OCI-LY7 (cell line): Measurements from ENCODE around the gene ZNF718. TPM values are rescaled to one million over a fixed set of nuclear protein-coding genes. Genes with fewer than 3 reads are reported as not detected.

Source experiments
- BruUV-seq: library from RNA; stranded (reverse); fragments of 400-500 nt; replicated peaks from 2 replicates; lab custom pipeline; 2021; lab: Mats Ljungman, UMichigan
- CTCF ChIA-PET: fragments of 300-600 bp; sonication (Branson Sonifier 250); formaldehyde crosslinking; loops from one replicate; lab custom pipeline; 2022; ENCODE audit warnings: antibody characterized with exemption; ENCODE audit not compliant: unreplicated experiment; lab: Charles Lee
- POLR2A ChIA-PET: fragments of 300-600 bp; sonication (Branson Sonifier 250); formaldehyde crosslinking; loops from one replicate; lab custom pipeline; 2022; ENCODE audit warnings: antibody characterized with exemption; lab: Charles Lee
- DNase-seq: peaks from one replicate; pipeline ENCODE4 v3.0.0-alpha.2; 2015; ENCODE audit warnings: low spot score
- H2AFZ ChIP-seq: fragments of 200-600 bp; sonication (generic), shearing (Covaris generic); 2 replicates; pipeline ENCODE4 v1.6.1; 2014; ENCODE audit warnings: mild to moderate bottlenecking, antibody characterized with exemption, low read length, moderate library complexity
- H3K27ac ChIP-seq: fragments of 200-600 bp; sonication (generic); 2 replicates; pipeline ENCODE4 v1.5.1; 2014; ENCODE audit warnings: mixed run types, low read depth, mild to moderate bottlenecking, moderate library complexity, low read length, inconsistent platforms; ENCODE audit not compliant: poor library complexity, severe bottlenecking
- H3K36me3 ChIP-seq: fragments of 200-600 bp; sonication (generic); 2 replicates; pipeline ENCODE4 v1.6.1; 2014; ENCODE audit warnings: mild to moderate bottlenecking, antibody characterized with exemption, low read length, moderate library complexity, mixed read lengths; ENCODE audit not compliant: insufficient read depth
- H3K4me1 ChIP-seq: fragments of 200-600 bp; sonication (generic); 2 replicates; pipeline ENCODE4 v1.5.1; 2014; ENCODE audit warnings: mild to moderate bottlenecking, low read length; ENCODE audit not compliant: insufficient read depth, poor library complexity, severe bottlenecking
- H3K4me2 ChIP-seq: fragments of 200-600 bp; sonication (generic); 2 replicates; pipeline ENCODE4 v1.6.1; 2014; ENCODE audit warnings: mild to moderate bottlenecking, low read length
- H3K4me3 ChIP-seq: fragments of 200-600 bp; sonication (generic); 2 replicates; pipeline ENCODE4 v1.5.1; 2014; ENCODE audit warnings: mild to moderate bottlenecking, low read depth, low read length; ENCODE audit not compliant: poor library complexity, severe bottlenecking
- H3K79me2 ChIP-seq: fragments of 200-600 bp; sonication (generic); 2 replicates; pipeline ENCODE4 v1.6.1; 2016; ENCODE audit warnings: low read depth, mild to moderate bottlenecking, low read length, moderate library complexity, mixed read lengths; ENCODE audit not compliant: insufficient read depth
- H3K9me2 ChIP-seq: fragments of 200-600 bp; sonication (generic); 2 replicates; pipeline ENCODE4 v1.6.1; 2016; ENCODE audit warnings: mild to moderate bottlenecking, low read length, mixed read lengths; ENCODE audit not compliant: insufficient read depth
- H3K9me3 ChIP-seq: fragments of 200-600 bp; sonication (generic); 2 replicates; pipeline ENCODE4 v1.6.1; 2014; ENCODE audit warnings: mild to moderate bottlenecking, mixed run types, low read length, mixed read lengths
- H4K20me1 ChIP-seq: fragments of 200-600 bp; sonication (generic); 2 replicates; pipeline ENCODE4 v1.6.1; 2014; ENCODE audit warnings: mild to moderate bottlenecking, antibody characterized with exemption, low read length, moderate library complexity, mixed read lengths; ENCODE audit not compliant: insufficient read depth
- EZH2phosphoT487 ChIP-seq: fragments of 200-600 bp; sonication (generic); IDR thresholded peaks from 2 replicates; pipeline ENCODE4 v1.6.1; 2018; ENCODE audit warnings: low read depth, borderline replicate concordance, mild to moderate bottlenecking, mixed run types, antibody characterized with exemption, low read length, moderate library complexity, mixed read lengths
- intact Hi-C: fragments of 100-400 bp; cut with micrococcal nuclease; formaldehyde crosslinking; loops from one replicate; pipeline ENCODE4 v1.10.0; 2022; ENCODE audit not compliant: unreplicated experiment
- total RNA-seq, 2 experiments: library from RNA; depleted of rRNA in 1 of 2; stranded (reverse); fragments of >200 nt in 1 of 2; shearing (Covaris generic) in 1 of 2; gene quantifications; 2 replicates each; pipeline ENCODE4 v1.2.3, GENCODE V29; 2014 to 2022
- TF ChIP-seq, protein P1 (sequence below): fragments of 200-600 bp; sonication (generic); conservative IDR thresholded peaks from 2 replicates; pipeline ENCODE4 v1.5.1; 2014; ENCODE audit warnings: mild to moderate bottlenecking, antibody characterized with exemption, low read length, moderate library complexity, mixed read lengths

Gene ZNF718
- total RNA-seq, 2 experiments from 2014 or later: 13.2 to 18.7 TPM

DNA sequence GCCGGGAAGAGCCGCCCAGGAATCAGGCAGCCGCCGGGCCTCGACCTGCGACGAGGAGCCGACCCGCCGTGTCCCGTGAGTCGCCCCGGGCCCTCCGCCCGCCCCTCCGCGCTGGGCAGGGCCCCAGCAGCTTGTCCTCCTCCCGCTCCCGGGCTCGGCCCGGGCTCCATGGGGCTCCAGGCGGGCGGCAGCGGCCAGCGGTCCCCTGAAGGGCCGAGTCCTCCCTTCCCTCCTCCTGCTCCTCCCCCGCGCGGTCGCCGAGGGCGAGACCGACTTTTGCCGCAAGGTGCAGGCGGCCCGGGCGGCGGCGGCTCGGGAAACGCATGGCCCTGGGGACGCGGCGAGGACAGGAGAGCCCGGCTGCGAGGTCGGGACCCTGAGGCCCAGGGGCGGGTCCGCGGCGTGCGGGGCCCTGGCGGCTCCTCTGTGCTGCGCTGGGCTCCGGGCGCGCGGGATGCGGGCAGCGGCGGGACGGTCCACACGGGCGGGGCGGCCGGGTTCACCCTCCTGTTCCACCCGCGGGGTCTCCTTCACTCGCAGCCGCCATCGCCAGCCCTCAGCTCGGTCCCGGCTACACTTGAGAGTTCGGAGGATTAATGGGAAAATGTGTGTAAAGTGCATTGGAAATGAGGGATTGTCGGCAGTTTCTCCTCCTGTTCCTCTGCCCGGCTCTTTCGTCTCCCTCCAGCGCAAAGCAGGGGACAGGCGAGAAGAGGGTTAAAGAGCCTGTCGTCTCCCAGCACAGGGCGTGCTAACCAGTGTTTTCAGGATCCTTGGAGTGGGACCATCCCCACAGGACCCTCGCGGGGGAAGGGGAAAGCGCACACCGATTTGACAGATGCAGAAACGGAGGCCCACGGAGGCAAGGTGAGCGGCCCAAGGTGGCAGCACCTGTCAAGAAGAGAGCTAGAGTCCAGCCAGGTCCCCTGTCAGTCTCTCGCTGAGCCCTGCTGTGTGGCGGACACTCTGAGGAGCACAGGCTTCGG is 16.6 kb upstream of the ZNF718 start:
- Histone ChIP-seq H3K4me2 (no peak overlapping the region), H4K20me1 (no peaks in the 10 kb centered on the region), H3K27ac (no peak overlapping the region), H2AFZ (no peak overlapping the region), H3K9me2 (no peaks in the 10 kb centered on the region), H3K4me3 (no peak overlapping the region), H3K79me2 (no peaks in the 10 kb centered on the region), H3K4me1 (no peaks in the 10 kb centered on the region), H3K9me3 (no peaks in the 10 kb centered on the region), H3K36me3 (no peaks in the 10 kb centered on the region)
- BruUV-seq: no TSS peak
- CTCF ChIA-PET: no interaction called here
- POLR2A ChIA-PET: no interaction called here
- intact Hi-C loops: no loop called here
- DNase-seq: no peak
- TF ChIP-seq, protein P1, sequence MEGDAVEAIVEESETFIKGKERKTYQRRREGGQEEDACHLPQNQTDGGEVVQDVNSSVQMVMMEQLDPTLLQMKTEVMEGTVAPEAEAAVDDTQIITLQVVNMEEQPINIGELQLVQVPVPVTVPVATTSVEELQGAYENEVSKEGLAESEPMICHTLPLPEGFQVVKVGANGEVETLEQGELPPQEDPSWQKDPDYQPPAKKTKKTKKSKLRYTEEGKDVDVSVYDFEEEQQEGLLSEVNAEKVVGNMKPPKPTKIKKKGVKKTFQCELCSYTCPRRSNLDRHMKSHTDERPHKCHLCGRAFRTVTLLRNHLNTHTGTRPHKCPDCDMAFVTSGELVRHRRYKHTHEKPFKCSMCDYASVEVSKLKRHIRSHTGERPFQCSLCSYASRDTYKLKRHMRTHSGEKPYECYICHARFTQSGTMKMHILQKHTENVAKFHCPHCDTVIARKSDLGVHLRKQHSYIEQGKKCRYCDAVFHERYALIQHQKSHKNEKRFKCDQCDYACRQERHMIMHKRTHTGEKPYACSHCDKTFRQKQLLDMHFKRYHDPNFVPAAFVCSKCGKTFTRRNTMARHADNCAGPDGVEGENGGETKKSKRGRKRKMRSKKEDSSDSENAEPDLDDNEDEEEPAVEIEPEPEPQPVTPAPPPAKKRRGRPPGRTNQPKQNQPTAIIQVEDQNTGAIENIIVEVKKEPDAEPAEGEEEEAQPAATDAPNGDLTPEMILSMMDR: no peak
- TF ChIP-seq EZH2phosphoT487: no peak

- CTCF ChIA-PET: no interaction called here
- BruUV-seq: no TSS peak
- Histone ChIP-seq H3K79me2 (no peaks in the 10 kb centered on the region), H3K27ac (no peak overlapping the region), H2AFZ (no peak overlapping the region), H4K20me1 (no peaks in the 10 kb centered on the region), H3K4me1 (no peaks in the 10 kb centered on the region), H3K4me2 (no peak overlapping the region), H3K9me3 (no peaks in the 10 kb centered on the region), H3K9me2 (no peaks in the 10 kb centered on the region), H3K4me3 (no peak overlapping the region), H3K36me3 (no peaks in the 10 kb centered on the region)
- POLR2A ChIA-PET: no interaction called here
- no peak for TF ChIP-seq EZH2phosphoT487
- TF ChIP-seq, protein P1: no peak
- intact Hi-C loops: no loop called here
- DNase-seq: no peak
Observed at GRCh38 chr4:112771-113170, 11.5 kb upstream of the ZNF718 start.

DNA sequence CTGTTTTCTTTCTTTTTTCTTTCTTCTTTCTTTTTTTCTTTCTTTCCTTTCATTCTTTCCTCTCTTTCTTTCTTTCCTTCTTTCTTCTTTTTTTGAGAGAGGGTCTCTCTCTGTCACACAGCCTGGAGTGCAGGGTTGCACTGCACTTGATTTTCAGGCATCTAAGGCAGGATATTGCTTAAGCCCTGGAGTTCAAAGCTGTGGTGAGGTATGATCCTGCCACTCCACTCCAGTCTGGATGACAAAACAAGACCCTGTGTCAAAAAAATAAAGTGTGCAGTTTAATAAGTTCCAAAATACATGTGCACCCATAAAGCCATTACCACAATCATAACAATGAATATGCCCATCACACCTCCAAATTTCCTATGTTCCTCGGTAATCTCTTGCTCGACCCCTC is 10.6 kb upstream of the ZNF718 start:
- Histone ChIP-seq H3K4me3 (no peak overlapping the region), H3K27ac (no peak overlapping the region), H4K20me1 (no peaks in the 10 kb centered on the region), H3K79me2 (no peaks in the 10 kb centered on the region), H3K9me3 (no peaks in the 10 kb centered on the region), H2AFZ (no peak overlapping the region), H3K4me2 (no peak overlapping the region), H3K9me2 (no peaks in the 10 kb centered on the region), H3K36me3 (no peaks in the 10 kb centered on the region), H3K4me1 (no peaks in the 10 kb centered on the region)
- TF ChIP-seq EZH2phosphoT487: no peak
- TF ChIP-seq, protein P1: no peak
- no TSS peak for BruUV-seq
- intact Hi-C loops: no loop called here
- no peak for DNase-seq
- POLR2A ChIA-PET: no interaction called here
- CTCF ChIA-PET: no interaction called here
